Measurements from ENCODE around the gene CNOT8.
"Not testable (repeated sequence)": the region's sequence is repeated elsewhere in the genome, so short reads cannot be mapped to it uniquely, and the experiment has no call there.

Gene CNOT8

DNA sequence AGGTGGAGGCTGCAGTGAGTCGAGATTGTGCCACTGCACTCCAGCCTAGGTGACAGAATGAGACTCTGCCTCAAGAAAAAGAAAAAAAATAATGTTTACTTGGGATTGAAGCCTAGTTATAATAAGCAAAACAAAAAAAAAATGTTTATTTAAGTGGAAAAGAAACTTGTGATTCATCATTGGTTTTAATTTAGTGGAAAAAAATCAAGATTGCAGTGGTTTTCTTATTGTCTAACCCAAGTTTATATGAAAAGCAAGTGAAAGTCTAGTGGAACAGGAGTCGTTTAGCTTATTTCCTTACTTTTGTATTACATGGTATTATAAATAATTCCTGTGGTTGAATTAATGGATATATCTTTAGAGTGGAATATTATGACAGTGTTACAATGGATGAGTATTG lies 8.4 kb downstream of the CNOT8 start:
- DNase-seq = no peak

DNA sequence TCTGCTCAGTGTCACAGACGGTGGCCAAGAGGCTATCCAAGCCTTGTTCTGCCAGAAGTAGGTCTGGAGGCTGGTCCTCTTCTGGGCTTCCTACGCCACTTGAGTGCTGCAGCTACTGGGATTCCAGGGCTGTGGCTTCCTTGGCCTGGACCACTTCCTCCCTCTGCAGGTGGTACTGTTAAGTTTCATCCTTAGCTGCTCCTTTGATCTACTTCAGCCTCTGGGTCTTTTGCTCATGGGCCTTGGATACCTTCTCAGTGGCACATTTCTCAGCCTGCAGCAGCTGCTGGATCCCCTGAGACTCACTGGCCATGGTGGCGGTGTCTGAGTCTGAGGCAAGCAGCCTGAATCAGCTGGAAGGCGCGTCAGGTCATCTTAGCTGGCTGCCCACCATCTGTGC lies 10.3 kb downstream of the CNOT8 start:
- no peak for DNase-seq

DNA sequence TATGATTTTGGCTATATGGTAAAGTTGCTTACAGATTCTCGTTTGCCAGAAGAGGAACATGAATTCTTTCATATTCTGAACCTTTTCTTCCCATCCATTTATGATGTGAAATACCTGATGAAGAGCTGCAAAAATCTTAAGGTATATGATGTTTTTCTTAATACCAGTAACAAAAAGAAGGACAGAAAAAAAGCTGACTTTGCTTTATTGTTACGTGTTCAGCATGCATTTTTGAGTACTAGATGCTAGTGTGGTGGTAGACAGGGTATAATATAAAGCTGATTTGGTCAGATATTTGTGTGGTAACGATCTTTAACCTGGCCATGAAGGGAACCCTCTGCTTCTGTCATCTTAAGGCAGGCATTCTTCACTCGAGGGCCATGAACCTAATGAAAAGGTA lies 13.3 kb downstream of the CNOT8 start:
- DNase-seq = no peak

DNA sequence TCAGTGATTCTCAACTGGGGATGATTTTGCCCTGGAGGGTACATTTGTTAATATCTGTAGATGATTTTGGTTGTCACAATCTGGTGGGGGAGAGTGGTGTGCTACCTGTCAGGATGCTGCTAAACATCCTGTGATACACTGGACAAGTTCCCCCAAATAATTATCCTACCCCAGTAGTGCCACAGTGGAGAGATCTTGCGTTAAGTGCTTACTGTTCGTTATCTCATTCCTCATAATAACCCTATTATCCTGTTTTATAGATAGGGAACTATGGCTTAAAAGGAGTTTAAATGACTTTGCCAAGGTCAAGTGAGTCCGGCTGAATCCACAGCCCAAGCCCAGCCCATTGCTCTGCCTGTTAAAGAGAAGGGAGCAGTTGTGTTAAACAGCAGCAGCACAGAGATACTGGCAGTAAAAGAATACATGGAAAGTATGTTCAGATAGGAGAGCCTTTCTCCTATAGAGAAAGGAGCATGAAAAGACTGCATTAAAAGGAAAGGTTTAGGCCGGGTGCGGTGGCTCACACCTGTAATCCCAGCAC lies 15.4 kb downstream of the CNOT8 start:
- DNase-seq = no peak

DNA sequence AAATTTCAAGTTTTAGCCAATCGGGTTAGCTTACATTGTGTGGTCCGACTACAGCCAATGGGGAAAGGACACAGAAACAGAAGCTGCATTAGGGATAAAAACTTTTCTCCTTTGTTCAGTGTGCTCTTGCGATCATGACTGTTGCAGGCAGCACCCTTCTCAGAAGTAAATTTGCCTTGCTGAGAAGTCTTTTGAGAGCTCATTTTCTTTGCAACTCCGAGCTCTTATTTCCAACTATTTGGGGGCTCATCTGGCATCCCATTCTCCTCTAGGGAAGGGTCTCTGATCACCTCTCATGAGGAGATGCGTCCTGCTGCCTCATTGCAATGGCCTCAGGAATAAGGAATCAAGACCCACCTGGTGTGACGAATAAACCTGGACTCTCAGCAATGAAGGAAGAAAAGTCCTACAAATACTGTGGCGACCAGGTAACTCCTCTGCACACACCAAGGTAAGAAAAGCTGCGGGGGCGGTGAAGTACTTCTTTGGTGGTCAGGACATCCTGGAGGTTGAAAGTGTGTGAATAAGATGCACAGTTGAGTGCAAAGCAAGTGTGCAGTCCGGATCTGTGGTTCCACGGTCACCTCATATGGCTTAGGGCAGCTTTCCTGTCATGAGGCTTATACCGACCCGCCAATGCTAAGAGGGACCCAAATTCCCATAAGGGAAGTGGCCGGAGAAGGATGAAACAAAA lies 20.4 kb downstream of the CNOT8 start:
- no peak for DNase-seq

DNA sequence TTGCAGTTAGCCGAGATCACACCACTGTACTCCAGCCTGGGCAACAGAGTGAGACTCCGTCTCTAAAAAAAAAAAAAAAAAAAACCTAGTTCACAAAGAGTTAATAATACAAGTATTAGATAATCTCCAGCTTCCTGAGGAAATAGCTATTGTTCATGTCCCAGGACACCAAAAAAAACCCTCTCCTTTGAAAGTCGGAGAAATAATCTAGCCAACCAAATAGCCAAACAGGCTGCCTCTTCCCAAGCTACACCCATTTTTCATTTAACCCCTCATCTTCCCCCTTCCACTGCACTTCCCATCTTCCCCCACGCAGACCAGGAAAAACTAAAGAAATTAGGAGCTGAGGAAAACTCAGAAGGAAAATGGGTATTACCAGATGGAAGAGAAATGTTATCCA lies 23.6 kb downstream of the CNOT8 start:
- no peak for DNase-seq

DNA sequence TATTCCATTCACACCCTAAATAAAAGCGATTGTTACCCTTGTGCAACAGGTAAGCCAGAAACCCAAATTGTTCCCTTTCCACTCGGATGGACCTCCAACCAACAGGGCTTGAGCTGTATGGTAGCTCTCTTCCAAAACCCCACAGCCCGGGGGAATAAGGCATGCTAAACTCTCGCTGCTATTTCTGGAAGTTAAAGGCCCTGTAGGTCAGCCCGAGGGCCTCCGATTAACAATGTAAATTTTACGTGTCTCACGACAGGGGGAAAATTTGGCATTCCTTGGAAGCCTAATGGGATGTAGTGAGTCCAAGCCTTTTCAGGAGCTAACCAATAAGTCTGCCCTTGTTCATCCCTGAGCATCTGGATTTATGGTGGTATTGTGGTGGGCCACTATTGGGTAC lies 26.0 kb downstream of the CNOT8 start:
- no peak for DNase-seq

DNA sequence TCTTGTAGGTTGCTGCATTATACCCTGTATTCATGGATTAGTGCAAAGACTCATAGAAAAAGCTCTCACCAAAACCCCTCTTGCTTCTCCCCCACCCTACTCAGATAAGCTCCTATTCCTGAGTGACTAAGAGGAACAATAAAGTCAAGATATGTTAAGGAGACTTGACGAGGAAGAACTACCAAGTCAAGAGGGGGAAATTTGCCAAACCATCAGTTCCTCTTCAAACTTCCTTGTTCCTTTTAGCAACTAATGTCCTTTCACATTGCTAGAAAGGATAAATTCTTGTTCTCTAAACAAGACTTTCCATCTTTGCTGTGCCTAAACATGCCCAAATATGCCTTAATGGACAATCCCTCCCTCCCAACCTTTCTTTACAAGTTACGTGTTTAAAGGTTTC lies 27.0 kb downstream of the CNOT8 start:
- DNase-seq = no peak

DNA sequence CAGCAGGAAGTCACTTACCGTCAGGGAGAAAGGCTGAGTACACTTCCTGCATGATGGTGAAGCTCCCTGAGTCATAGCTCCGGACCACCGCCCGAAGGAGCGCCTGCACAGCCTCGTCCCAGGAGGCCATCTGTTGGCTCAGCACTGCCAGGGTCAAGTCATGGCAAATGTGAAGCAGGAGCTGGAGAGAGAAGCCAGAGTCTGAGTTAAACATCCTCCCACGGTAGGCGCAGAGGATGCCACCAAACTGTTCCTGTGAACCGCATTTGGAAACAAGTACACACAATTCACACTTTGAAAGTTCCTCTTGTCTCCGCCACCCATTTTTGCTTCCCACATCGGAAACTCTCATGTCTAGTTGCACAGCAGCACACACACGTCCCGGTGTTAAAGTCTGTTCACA lies 33.9 kb downstream of the CNOT8 start:
- DNase-seq = no peak

DNA sequence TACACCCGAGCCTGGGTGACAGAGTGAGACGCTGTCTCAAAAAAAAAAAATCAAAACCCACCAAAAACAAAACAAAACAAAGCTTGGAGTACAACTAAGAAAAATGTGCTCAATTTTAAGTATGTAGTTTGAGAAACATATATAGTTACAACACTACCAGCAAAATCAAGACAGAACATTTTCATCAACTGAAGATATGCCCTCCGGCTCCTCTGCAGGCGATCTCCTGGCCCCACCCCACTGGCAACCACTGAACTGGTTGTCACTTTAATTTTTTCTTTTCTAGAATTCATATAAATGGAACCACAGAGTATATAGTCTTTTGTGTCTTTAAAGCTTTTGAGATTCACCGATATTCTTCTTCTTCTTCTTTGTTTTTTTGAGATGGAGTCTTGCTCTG lies 35.0 kb downstream of the CNOT8 start:
- no peak for DNase-seq

DNA sequence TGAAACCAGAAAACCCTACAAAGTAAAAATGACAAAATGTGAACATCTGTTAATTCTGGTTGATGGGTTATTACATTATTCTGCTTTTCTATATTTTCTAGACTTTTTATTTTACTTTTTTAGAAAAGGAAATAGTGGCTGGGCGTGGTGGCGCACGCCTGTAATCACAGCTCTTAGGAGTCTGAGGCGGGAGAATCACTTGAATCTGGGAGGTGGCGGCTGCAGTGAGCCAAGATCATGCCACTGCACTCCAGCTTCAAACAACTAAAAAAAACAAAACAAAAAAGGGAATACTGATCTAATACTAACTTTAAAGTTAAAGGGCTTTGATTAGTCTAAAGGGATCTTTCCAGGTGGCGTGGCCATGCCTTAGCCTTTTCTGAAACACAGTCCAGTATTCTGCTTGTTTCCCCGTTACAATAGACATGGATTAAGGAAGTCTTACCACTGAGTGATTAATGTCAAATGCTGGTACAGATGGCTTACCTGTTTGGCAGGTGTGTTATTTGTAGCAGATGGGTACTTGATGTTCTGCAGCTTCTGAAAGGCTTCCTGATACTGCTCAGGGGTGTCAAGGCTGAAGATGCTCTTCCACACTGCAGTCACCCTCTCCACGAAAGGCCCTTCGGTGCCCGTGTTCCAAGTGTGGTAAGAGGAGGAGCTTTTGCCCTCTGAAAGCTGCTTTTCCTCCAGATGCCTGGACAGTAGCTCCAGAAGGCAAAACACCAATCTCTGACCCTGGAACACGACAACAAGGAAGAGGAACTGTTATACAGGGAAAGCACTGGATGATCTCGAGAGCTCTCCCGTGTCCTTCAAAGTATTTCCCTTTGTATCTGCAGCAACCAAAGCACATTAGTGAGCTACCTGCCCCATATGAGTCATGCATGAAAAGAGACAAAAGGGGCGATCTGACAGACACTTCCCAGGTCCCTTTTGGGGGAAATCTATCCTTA lies 37.5 kb downstream of the CNOT8 start:
- DNase-seq = no peak

DNA sequence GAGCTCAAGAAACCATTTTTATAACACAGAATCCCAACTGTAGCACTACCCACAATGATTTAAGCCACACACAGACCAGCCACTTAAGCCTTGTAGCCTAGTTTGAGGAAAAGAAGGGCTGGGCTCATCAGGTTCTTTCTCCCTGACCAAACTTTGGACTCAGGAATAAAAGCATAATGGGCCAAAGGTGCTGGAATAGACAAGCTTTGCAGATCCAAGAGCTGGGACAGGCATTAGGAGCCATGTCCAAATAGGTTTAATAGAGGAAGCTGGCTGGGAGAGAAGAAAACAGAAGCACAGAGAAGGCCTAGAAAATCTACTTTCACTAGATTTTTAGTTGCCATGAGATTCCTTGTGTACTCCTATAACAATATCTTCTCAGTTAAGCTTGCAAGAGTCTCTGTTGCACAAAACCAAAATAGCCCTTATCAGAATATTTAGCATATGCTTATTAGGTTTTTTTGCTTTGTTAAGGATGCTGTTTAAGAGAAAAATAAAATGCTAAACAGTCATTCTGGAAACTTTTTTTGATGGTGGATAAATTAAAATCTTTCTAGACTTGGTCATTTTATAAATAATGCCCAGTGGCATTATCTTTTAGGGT lies 38.2 kb downstream of the CNOT8 start:
- no peak for DNase-seq

DNA sequence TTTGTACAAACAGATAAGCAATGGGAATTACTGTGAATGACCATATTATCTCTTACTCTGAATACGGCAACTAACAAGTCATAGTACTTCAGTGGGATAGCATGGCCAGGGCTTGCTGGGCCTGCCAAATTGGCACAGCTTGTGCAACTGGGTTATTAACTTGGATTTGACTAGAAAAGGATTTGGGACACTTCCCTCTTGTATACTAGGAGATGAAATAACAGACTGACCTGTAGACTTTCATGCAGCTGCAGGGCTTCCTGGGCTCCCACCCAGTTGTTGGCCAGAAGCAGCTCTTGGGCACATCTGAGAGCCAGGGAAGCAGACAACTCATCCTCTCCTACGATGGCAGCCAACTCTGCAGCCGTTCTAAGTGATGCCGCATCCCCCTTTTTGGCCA lies 39.8 kb downstream of the CNOT8 start:
- no peak for DNase-seq

DNA sequence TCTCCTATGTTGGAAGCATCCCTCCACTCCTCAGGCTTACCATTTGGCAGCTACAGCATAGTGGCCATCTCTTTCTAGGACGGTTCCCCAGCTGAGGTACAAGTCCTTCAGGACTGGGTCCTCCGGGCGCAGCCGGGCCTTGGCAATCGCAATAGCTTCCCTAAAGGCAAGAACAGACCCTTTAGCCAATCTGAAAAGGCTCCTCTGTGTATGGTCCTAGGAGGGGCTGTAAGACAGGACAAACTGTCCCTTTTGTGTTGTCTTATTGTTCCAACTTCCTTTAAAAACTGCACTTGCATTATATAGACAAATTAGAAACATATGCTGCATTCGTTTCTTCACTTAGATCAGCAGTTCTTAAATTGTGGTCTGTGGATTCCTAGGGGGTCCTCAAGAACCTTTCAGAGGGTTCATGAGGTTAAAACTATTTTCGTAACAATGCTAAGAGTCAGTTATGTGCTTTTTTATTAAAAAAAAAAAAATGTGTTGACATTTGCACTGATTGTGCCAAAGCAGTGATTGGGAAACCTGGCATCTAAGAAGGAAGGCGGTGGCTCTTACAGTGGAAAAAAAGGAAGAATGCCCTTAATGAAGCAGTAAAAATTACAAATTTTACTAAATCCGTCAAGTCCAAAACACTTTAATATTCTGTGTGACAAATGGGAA lies 40.9 kb downstream of the CNOT8 start:
- peak; percentile 7 for DNase-seq

DNA sequence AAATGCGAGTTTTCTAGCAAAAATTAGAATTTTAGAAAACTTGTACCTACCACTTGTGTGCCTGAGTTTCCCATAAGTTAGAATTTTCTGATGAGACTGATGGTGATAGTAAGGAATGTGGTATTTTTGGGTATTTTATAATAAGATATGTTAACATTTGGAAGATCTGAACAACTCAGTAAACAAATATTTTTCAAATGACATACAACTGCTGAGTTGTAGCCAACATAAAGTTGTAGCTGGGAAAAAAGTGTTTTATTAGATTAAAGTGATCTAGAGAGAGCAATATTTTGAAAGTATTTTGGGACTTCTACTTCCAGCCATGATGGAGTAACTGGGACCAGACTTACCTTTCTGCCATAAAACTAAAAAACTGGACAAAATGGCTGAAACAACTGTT lies 41.6 kb downstream of the CNOT8 start:
- DNase-seq = no peak

DNA sequence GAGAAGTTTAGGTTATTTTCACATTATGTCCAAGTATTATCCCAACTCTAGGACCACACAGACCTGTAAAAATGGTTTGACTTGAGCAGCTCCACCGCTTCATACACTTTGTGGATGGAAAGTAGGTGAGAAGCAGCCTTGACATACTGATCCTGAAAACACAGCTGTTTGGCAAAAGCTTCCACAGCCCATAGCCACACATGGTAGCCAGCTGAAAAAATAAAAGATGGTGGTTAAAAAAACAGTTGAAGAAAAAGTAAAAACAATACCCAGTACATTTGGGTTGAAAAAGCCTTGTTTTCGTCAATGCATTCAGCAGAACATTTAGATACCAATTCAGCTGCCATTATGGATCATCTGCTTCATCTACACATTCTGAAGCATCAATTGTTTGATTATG lies 42.8 kb downstream of the CNOT8 start:
- no peak for DNase-seq

DNA sequence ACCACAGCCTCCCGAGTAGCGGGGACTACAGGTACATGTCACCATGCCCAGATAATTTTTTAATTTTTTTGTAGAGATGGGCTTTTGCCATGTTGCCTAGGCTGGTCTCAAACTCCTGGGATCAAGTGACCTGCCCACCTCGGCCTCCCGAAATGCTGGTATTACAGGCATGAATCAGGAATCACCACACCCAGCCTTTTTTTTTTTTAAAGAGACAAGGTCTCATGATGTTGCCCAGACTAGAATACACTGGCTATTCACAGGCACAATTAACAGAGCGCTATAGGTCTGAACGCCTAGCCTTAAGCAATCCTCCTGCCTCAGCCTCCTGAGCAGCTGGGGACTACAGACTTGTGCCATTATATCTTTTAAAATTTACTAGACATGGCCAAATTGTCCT lies 43.5 kb downstream of the CNOT8 start:
- DNase-seq = no peak

DNA sequence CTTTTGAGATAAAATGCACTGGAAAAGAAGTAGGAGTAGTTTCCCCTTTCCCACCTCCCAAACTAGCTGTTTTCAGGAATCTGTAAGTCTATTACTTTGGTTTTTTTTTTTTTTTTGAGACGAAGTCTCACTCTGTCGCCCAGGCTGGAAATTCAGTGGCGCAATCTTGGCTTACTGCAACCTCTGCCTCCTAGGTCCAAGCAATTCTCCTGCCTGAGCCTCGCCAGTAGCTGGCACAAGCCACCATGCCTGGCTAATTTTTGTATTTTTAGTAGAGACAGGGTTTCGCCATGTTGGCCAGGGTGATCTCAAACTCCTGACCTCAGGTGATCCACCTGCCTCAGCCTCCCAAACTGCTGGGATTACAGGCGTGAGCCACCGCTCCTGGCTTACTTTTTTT lies 47.2 kb downstream of the CNOT8 start:
- DNase-seq = not testable (repeated sequence)

DNA sequence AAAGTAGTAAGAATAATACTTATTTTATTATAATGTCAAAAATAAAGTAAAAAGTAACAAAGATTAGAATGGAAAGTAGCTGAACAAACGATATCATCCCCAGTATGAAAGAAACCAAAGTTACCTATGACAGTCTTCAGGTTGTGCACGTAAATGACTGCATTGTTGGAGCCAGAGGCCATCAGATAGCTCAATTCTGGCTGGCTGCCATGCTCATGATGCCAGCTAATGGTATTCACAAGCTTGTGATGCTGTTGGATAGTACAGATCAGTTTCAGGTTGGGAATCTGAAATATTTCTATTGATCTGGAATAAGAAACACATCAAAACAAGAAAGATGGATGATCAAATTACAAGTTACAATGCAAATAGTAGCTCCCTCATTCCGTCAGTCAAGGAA lies 58.4 kb downstream of the CNOT8 start:
- no peak for DNase-seq

DNA sequence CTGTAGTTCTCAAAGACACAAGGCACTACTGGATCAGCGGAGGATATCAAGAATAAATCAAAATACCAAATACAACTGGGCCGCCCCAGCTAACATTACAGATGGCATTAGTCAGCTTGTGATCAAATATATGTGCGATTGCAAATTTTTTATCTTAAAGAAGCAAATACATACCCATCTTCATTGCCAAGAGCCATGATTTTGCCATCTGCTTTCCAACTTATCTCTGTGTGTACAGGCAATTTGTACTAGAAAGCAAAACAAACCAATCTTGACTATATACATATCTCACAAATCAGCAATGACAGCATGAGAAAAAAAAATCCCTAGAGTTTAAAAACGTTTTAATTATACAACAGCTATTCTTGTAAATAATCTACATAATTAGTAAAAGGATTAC lies 59.3 kb downstream of the CNOT8 start:
- DNase-seq = no peak

DNA sequence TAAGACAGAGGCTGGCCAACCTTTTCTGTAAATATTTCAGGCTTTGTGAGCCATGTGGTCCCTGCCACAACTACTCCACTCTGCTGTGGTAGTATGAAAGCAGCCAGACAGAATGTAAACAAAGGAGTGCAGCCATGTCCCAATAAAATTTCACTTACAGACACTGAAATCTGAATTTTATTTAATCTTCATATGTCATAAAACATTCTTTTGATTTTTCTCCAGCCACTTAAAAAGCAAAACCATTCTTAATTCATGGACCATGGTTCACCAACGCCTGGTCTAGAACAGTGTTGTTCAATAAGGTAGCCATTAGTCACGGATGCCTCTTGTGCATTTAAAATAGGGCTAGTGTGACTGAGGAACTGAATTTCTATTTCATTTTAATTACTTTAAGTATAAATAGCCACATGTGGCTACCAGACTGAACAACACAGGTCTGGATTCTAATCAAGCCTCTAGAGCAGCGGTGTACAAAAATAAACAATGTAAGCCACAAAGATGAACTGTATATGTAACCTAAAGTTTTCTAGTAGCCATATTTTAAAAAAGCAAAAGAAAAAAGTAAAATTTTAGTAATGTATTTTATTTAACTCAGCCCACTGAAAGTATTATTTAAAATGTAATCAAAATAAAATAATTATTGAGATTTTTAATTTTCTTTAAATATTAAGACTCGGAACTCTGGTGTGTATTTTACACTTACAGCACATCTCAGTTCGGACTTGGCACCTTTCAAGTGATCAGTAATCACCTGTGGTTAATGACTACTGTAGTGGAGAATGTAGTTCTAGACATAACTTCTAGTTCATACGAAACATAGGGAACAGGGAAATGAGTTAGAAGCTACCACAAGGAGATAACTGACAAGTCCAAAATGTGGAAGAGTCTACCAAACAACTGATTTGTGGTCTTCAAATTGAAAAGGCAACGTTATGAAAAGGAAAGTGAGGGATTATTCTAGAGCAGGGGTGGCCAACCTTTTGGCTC lies 65.3 kb downstream of the CNOT8 start:
- peak; percentile 4 for DNase-seq
